CD4-positive, alpha-beta memory T cell (primary cell): ENCODE measurements around the gene SSH2. TPM values are rescaled to one million over a fixed set of nuclear protein-coding genes. Genes with fewer than 3 reads are reported as not detected.

Experiments
- CTCF ChIA-PET: fragments of 350-600 bp; sonication (Branson Sonifier 250); formaldehyde crosslinking; loops from one replicate; lab custom pipeline; 2021; ENCODE audit warnings: inconsistent platforms; ENCODE audit not compliant: partially characterized antibody; lab: Charles Lee
- POLR2A ChIA-PET: fragments of 350-600 bp; sonication (Branson Sonifier 250); formaldehyde crosslinking; loops from one replicate; lab custom pipeline; 2021; ENCODE audit not compliant: partially characterized antibody; lab: Charles Lee
- DNase-seq, 5 donors: peaks; one replicate each; pipeline versions ENCODE4 v3.0.0 to v3.0.0-alpha.2; 2020 to 2022; ENCODE audit warnings: mixed read lengths in 1 of 5
- H3K27ac ChIP-seq: one replicate; pipeline ENCODE4 v1.7.0; 2013; ENCODE audit warnings: low read depth, low read length
- H3K27me3 ChIP-seq: 2 replicates; pipeline ENCODE4 v1.7.0; 2013; ENCODE audit warnings: mild to moderate bottlenecking, low read length, moderate library complexity; ENCODE audit not compliant: insufficient read depth
- H3K36me3 ChIP-seq: 2 replicates; pipeline ENCODE4 v1.7.0; 2013; ENCODE audit warnings: mild to moderate bottlenecking, low read length, moderate library complexity; ENCODE audit not compliant: insufficient read depth
- H3K4me1 ChIP-seq: 2 replicates; pipeline ENCODE4 v1.7.0; 2013; ENCODE audit warnings: mild to moderate bottlenecking, low read length, moderate library complexity; ENCODE audit not compliant: insufficient read depth
- H3K4me3 ChIP-seq, 2 donors: one replicate each; pipeline ENCODE4 v1.7.0; 2013; ENCODE audit warnings: low read length in 2 of 2, mild to moderate bottlenecking in 1 of 2
- H3K9me3 ChIP-seq, 2 donors: one replicate each; pipeline ENCODE4 v1.7.0; 2013; ENCODE audit warnings: low read length in 2 of 2, control low read depth in 1 of 2; ENCODE audit not compliant: control insufficient read depth in 1 of 2
- H3K27ac Mint-ChIP-seq, 7 donors: one replicate each; pipeline ENCODE4 v1.8.0; 2020 to 2021; ENCODE audit warnings: mixed read lengths in 7 of 7, mild to moderate bottlenecking in 6 of 7, inconsistent platforms in 3 of 7, moderate library complexity in 3 of 7
- H3K27me3 Mint-ChIP-seq, 2 donors: one replicate each; pipeline ENCODE4 v1.8.0; 2020 to 2021; ENCODE audit warnings: mixed read lengths in 2 of 2
- H3K36me3 Mint-ChIP-seq, 2 donors: one replicate each; pipeline ENCODE4 v1.8.0; 2020 to 2021; ENCODE audit warnings: mixed read lengths in 2 of 2, inconsistent platforms in 1 of 2, mild to moderate bottlenecking in 1 of 2
- H3K4me1 Mint-ChIP-seq, 4 donors: one replicate each; pipeline ENCODE4 v1.8.0; 2020 to 2021; ENCODE audit warnings: mixed read lengths in 4 of 4, mild to moderate bottlenecking in 1 of 4
- H3K4me3 Mint-ChIP-seq, 8 donors: one replicate each; pipeline ENCODE4 v1.8.0; 2020 to 2021; ENCODE audit warnings: mixed read lengths in 8 of 8, mild to moderate bottlenecking in 7 of 8, moderate library complexity in 6 of 8, inconsistent platforms in 3 of 8
- H3K9me3 Mint-ChIP-seq, 8 donors: one replicate each; pipeline ENCODE4 v1.8.0; 2020 to 2021; ENCODE audit warnings: mixed read lengths in 8 of 8, mild to moderate bottlenecking in 5 of 8, inconsistent platforms in 3 of 8, moderate library complexity in 1 of 8
- intact Hi-C: fragments of 100-400 bp; cut with micrococcal nuclease; formaldehyde crosslinking; loops from one replicate; pipeline ENCODE4 v1.15.1; 2023
- polyA plus RNA-seq, 2 donors: library from polyadenylated mRNA; unstranded; fragments of 300-500 nt; fragmentation: Illumina TruSeq; gene quantifications; one replicate each; pipeline ENCODE4 v1.2.3, GENCODE V29; 2021
- total RNA-seq, 2 experiments: library from RNA; stranded (reverse); gene quantifications; one replicate each; pipeline ENCODE4 v1.2.3, GENCODE V29; 2021

SSH2 gene
- total and polyA plus RNA-seq, 4 experiments from 2014 or later: 13.5 to 70.4 (median 54.2) TPM

DNA sequence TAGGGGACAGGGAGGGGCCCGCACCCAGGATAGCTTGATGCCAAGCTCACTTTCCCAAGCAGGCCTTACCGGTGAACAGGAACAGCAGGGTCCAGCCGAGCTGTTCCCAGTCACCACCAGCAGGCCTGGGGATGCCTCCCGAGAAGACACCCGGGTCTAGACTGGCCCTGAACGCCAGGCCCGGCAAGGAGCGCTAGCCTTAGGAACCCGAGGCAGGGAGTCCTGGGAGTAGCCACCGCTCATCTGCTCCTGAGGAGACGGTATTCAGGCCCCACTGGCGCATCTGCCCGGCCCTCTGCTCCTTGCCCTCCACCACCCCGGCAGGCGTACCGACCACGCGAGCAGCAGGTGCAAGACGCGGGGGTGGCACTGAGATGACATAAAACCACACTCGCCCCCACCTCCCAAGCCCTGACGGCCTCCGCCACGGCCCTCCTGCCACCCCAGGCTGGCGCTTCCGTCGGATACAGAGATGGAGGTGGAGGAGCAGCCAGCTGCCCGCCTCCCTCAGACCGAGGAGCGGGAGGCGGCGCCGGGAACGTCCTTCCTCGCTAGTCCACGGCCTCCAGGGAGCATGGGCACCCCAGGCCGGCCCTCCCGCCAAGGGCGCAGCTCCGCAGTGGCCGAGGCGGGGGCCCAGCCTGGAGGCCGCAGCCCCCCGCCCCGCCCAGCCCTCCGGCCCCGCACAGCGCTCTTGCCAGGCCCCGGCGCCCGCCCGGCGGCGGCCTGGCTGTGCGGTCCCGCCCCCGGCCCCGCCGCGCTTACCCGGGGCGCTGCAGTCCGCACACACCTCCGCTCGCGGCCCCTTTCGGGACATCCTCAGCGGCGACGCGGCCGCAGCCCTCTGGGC lies 341.2 kb downstream of the SSH2 start:
- peak overlapping the region; percentile 68 to 97 (median 92) for H3K27ac Mint-ChIP-seq
- peaks cover 35 to 81% (median 60%) of the 10 kb centered on the region in 4 donors for H3K4me1 Mint-ChIP-seq
- H3K9me3 ChIP-seq: no peaks in the 10 kb centered on the region
- H3K27me3 ChIP-seq: no peaks in the 10 kb centered on the region
- intact Hi-C loops: loop anchor here (1.0 to 5.0 kb wide), 4 partner anchors 20 to 342 kb away; partner anchors contain the start of genes SSH2 and TP53I13
- ChIA-PET CTCF (interaction anchor here (0.9 to 28.5 kb wide), 5 partner anchors 9 to 342 kb away, joined by 3 to 523 read pairs (median 7); partner anchors contain the start of genes CORO6 and SSH2), POLR2A (interaction anchor here (0.6 to 10.7 kb wide), 12 partner anchors 8 to 294 kb away, joined by 3 to 115 read pairs (median 5); partner anchors contain the start of genes ABHD15 and TP53I13)
- no peaks in the 10 kb centered on the region for H3K9me3 Mint-ChIP-seq
- peak overlapping the region; percentile 93 to 97 (median 95) for H3K4me3 Mint-ChIP-seq
- H3K27ac ChIP-seq: peak overlapping the region; percentile 50
- peaks cover 0 to 4% of the 10 kb centered on the region in 2 donors for H3K36me3 Mint-ChIP-seq
- H3K4me1 ChIP-seq: peaks cover 85% of the 10 kb centered on the region
- no peaks in the 10 kb centered on the region for H3K27me3 Mint-ChIP-seq
- H3K4me3 ChIP-seq: peak overlapping the region; percentile 61 to 76
- H3K36me3 ChIP-seq: no peaks in the 10 kb centered on the region
- DNase-seq: peak in 4 of 5 donors; percentile 36 to 67 (median 39)

- Histone ChIP-seq H3K9me3 (no peaks in the 10 kb centered on the region), H3K27me3 (no peaks in the 10 kb centered on the region), H3K27ac (peak overlapping the region; percentile 50), H3K4me1 (peaks cover 82% of the 10 kb centered on the region), H3K4me3 (peak overlapping the region; percentile 61 to 76), H3K36me3 (no peaks in the 10 kb centered on the region)
- H3K4me1 Mint-ChIP-seq: peaks cover 35 to 85% (median 60%) of the 10 kb centered on the region in 4 donors
- CTCF ChIA-PET: interaction anchor here (0.8 to 28.5 kb wide), 6 partner anchors 9 to 342 kb away, joined by 3 to 523 read pairs (median 6); partner anchors contain the start of genes CORO6, SSH2 and TP53I13
- POLR2A ChIA-PET: interaction anchor here (0.9 to 10.7 kb wide), 11 partner anchors 9 to 294 kb away, joined by 3 to 115 read pairs (median 6); partner anchors contain the start of genes ABHD15 and TP53I13
- H3K27me3 Mint-ChIP-seq: no peaks in the 10 kb centered on the region
- no peak for DNase-seq
- intact Hi-C loops: loop anchor here (5.0 kb wide), 1 partner anchor 174 kb away; no protein-coding TSS in a partner anchor
- H3K27ac Mint-ChIP-seq: peak overlapping the region; percentile 86 to 97 (median 94)
- H3K9me3 Mint-ChIP-seq: no peaks in the 10 kb centered on the region
- peak overlapping the region; percentile 93 to 97 (median 95) for H3K4me3 Mint-ChIP-seq
- H3K36me3 Mint-ChIP-seq: peaks cover 0 to 4% of the 10 kb centered on the region in 2 donors
Measured at GRCh38 chr17:29588017-29588561, 341.9 kb downstream of the SSH2 start.

DNA sequence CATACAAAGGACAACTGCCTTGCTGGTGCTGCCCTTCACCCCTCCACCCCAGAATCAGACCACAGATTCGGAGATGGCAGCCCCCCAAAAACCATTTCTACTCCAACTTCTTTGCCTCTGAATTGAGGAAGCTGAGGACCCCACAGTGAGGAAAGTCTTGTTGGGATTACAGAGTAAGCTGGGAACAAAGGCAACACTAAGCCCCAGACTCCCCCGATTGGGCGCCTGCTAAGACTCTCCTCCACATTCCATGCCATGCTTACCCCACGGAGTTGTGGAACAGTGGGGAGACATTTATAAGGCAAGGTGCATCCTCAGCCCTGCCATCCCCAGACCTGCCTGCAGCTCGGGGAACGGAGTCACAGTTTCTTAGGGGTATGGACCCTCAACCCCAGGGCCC lies 342.4 kb downstream of the SSH2 start:
- Mint-ChIP-seq H3K4me1 (peaks cover 35 to 82% (median 58%) of the 10 kb centered on the region in 4 donors), H3K9me3 (no peaks in the 10 kb centered on the region), H3K36me3 (peaks cover 0 to 8% of the 10 kb centered on the region in 2 donors), H3K27ac (peak overlapping the region; percentile 30 to 94 (median 66)), H3K27me3 (no peaks in the 10 kb centered on the region), H3K4me3 (peak overlapping the region; percentile 93 to 97 (median 95))
- peak overlapping the region; percentile 50 for H3K27ac ChIP-seq
- H3K4me3 ChIP-seq: peak overlapping the region; percentile 61 to 76
- DNase-seq: no peak
- H3K9me3 ChIP-seq: no peaks in the 10 kb centered on the region
- intact Hi-C loops: loop anchor here (5.0 kb wide), 1 partner anchor 175 kb away; no protein-coding TSS in a partner anchor
- H3K4me1 ChIP-seq: peaks cover 79% of the 10 kb centered on the region
- ChIA-PET POLR2A (interaction anchor here (1.0 to 10.7 kb wide), 9 partner anchors 9 to 218 kb away, joined by 3 to 115 read pairs (median 12); partner anchors contain the start of genes ABHD15 and TP53I13), CTCF (interaction anchor here (0.8 to 28.5 kb wide), 4 partner anchors 15 to 192 kb away, joined by 3 to 523 read pairs (median 7); partner anchors contain the start of genes CORO6 and TP53I13)
- H3K27me3 ChIP-seq: no peaks in the 10 kb centered on the region
- no peaks in the 10 kb centered on the region for H3K36me3 ChIP-seq

DNA sequence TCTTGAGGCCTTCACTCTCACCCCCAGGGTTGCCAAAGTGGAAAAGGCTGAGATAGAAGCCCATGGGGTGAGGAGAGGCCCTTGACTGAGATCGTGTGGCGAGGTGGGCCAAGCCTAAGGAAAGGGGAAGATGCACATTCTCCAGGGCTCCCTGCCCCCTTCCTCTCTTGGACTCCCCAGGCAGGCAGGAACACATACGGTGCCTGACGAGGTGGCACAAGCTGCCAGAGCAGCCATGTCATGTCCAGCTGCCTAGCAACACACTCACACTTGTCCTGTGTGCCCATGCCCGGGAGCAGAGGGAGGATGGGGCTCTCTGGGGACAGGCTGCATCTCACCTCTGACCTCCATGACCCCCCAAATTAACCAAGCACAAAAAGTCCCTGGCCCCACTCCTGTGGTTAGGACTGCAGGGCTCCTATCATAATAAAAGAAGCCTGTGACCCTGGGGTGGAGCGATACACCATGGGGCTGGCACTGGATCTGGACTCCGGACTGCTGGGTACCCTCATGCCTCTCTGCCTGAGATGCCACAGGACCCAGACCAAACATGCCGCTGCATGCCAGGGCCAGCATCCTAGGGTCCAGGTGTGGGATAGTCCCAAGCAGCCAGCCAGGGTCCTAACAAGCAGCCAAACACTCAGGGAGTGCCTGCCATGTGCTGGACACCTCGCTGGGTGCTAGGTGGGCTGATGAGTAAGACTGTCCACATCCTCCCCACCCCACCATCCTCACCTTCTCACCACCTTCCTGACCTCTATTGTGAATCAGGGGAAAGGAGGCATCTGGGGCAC lies 343.2 kb downstream of the SSH2 start:
- Mint-ChIP-seq H3K4me3 (peak overlapping the region; percentile 59 to 97 (median 95)), H3K27ac (peak overlapping the region; percentile 43 to 92 (median 73)), H3K36me3 (peaks cover 0 to 15% of the 10 kb centered on the region in 2 donors), H3K27me3 (no peaks in the 10 kb centered on the region), H3K9me3 (no peaks in the 10 kb centered on the region), H3K4me1 (peaks cover 38 to 75% (median 55%) of the 10 kb centered on the region in 4 donors)
- ChIA-PET POLR2A (interaction anchor here (1.4 to 12.9 kb wide), 6 partner anchors 18 to 217 kb away, joined by 3 to 127 read pairs (median 21); partner anchors contain the start of genes ABHD15 and TP53I13), CTCF (interaction anchor here (0.8 to 28.5 kb wide), 7 partner anchors 10 to 344 kb away, joined by 3 to 523 read pairs (median 5); partner anchors contain the start of genes CORO6 and TP53I13)
- Histone ChIP-seq H3K9me3 (no peaks in the 10 kb centered on the region), H3K4me3 (no peak overlapping the region), H3K4me1 (peaks cover 71% of the 10 kb centered on the region), H3K27ac (peak overlapping the region; percentile 50), H3K27me3 (no peaks in the 10 kb centered on the region), H3K36me3 (peaks cover 3% of the 10 kb centered on the region)
- intact Hi-C loops: loop anchor here (5.0 kb wide), 1 partner anchor 175 kb away; no protein-coding TSS in a partner anchor
- DNase-seq: no peak

- CTCF ChIA-PET: interaction anchor here (0.7 to 28.5 kb wide), 4 partner anchors 12 to 346 kb away, joined by 3 to 523 read pairs (median 6); partner anchors contain the start of gene CORO6
- peak in 1 of 5 donors; percentile 21 for DNase-seq
- Histone ChIP-seq H3K4me3 (no peak overlapping the region), H3K4me1 (peaks cover 59% of the 10 kb centered on the region), H3K27ac (peak overlapping the region; percentile 17), H3K27me3 (no peaks in the 10 kb centered on the region), H3K9me3 (no peaks in the 10 kb centered on the region), H3K36me3 (peaks cover 6% of the 10 kb centered on the region)
- H3K4me3 Mint-ChIP-seq: peak overlapping the region; percentile 10 to 65 (median 44)
- intact Hi-C loops: loop anchor here (5.0 kb wide), 1 partner anchor 177 kb away; no protein-coding TSS in a partner anchor
- H3K27ac Mint-ChIP-seq: peak overlapping the region in 6 of 7 donors; percentile 40 to 77 (median 62)
- POLR2A ChIA-PET: interaction anchor here (10.7 to 12.9 kb wide), 2 partner anchors 17 to 31 kb away, joined by 115 to 127 read pairs; partner anchors contain the start of genes ABHD15 and TP53I13
- H3K4me1 Mint-ChIP-seq: peaks cover 32 to 67% (median 45%) of the 10 kb centered on the region in 4 donors
- no peaks in the 10 kb centered on the region for H3K27me3 Mint-ChIP-seq
- H3K36me3 Mint-ChIP-seq: peaks cover 4 to 19% of the 10 kb centered on the region in 2 donors
- H3K9me3 Mint-ChIP-seq: no peaks in the 10 kb centered on the region
Measured at GRCh38 chr17:29585080-29585751, 344.8 kb downstream of the SSH2 start.
